WTC11 (cell line): Measurements from ENCODE around the gene THBS2. TPM values are rescaled to one million over a fixed set of nuclear protein-coding genes. Genes with fewer than 3 reads are reported as not detected.

Experiments
- ATAC-seq: fragments of 200-7000 bp; cut with Tn5 transposase; 2 replicates; pipeline ENCODE4 v1.10.0; 2021; ENCODE audit warnings: mild to moderate bottlenecking, moderate library complexity
- CTCF ChIA-PET: fragments of 300-600 bp; sonication (Branson Sonifier 250); formaldehyde crosslinking; loops from one replicate; lab custom pipeline; 2021; ENCODE audit warnings: antibody characterized with exemption; lab: Charles Lee
- POLR2A ChIA-PET: fragments of 350-600 bp; sonication (Branson Sonifier 250); formaldehyde crosslinking; loops from one replicate; lab custom pipeline; 2021; ENCODE audit warnings: antibody characterized with exemption; lab: Charles Lee
- DNase-seq: peaks from one replicate; pipeline ENCODE4 v3.0.0; 2021; ENCODE audit warnings: low spot score
- H3K27ac Mint-ChIP-seq: 2 replicates; pipeline ENCODE4 v1.8.0; 2021; ENCODE audit warnings: mixed read lengths
- H3K27me3 Mint-ChIP-seq: 2 replicates; pipeline ENCODE4 v1.8.0; 2021; ENCODE audit warnings: low read depth, mild to moderate bottlenecking, moderate library complexity, mixed read lengths
- H3K36me3 Mint-ChIP-seq: 2 replicates; pipeline ENCODE4 v1.8.0; 2021; ENCODE audit warnings: mixed read lengths
- H3K4me1 Mint-ChIP-seq: 2 replicates; pipeline ENCODE4 v1.8.0; 2022; ENCODE audit warnings: mixed read lengths
- H3K4me3 Mint-ChIP-seq: 2 replicates; pipeline ENCODE4 v1.8.0; 2021; ENCODE audit warnings: mild to moderate bottlenecking, moderate library complexity, mixed read lengths
- H3K9me3 Mint-ChIP-seq: 2 replicates; pipeline ENCODE4 v1.8.0; 2021; ENCODE audit warnings: mixed read lengths
- ATF6 ChIP-seq: sonication (generic); formaldehyde crosslinking; IDR thresholded peaks from 2 replicates; pipeline ENCODE4 v1.8.1; 2023; ENCODE audit warnings: mild to moderate bottlenecking, missing genetic modification reagents
- CBFB ChIP-seq: sonication (generic); formaldehyde crosslinking; IDR thresholded peaks from 2 replicates; pipeline ENCODE4 v1.8.1; 2022; ENCODE audit warnings: mild to moderate bottlenecking, low read depth, missing genetic modification reagents
- CREB1 ChIP-seq: sonication (generic); formaldehyde crosslinking; IDR thresholded peaks from 2 replicates; pipeline ENCODE4 v1.8.0; 2023; ENCODE audit warnings: mild to moderate bottlenecking, missing genetic modification reagents
- ETV6 ChIP-seq: sonication (generic); formaldehyde crosslinking; IDR thresholded peaks from 2 replicates; pipeline ENCODE4 v1.8.1; 2022; ENCODE audit warnings: mild to moderate bottlenecking, missing genetic modification reagents
- FOXP4 ChIP-seq: sonication (generic); formaldehyde crosslinking; IDR thresholded peaks from 2 replicates; pipeline ENCODE4 v1.8.0; 2022; ENCODE audit warnings: mild to moderate bottlenecking, missing genetic modification reagents
- GABPB1 ChIP-seq: sonication (generic); formaldehyde crosslinking; IDR thresholded peaks from 2 replicates; pipeline ENCODE4 v1.8.1; 2023; ENCODE audit warnings: mild to moderate bottlenecking, missing genetic modification reagents
- HMGXB4 ChIP-seq: sonication (generic); formaldehyde crosslinking; IDR thresholded peaks from 2 replicates; pipeline ENCODE4 v1.8.1; 2023; ENCODE audit warnings: mild to moderate bottlenecking, moderate library complexity, missing genetic modification reagents
- NFYB ChIP-seq: sonication (generic); formaldehyde crosslinking; conservative IDR thresholded peaks from 2 replicates; pipeline ENCODE4 v1.8.0; 2022; ENCODE audit warnings: low read depth, missing genetic modification reagents
- NR3C1 ChIP-seq: sonication (generic); formaldehyde crosslinking; conservative IDR thresholded peaks from 2 replicates; pipeline ENCODE4 v1.8.1; 2023; ENCODE audit warnings: low read depth, mild to moderate bottlenecking, missing genetic modification reagents
- PREB ChIP-seq: sonication (generic); formaldehyde crosslinking; IDR thresholded peaks from 2 replicates; pipeline ENCODE4 v1.8.1; 2022; ENCODE audit warnings: mild to moderate bottlenecking, missing genetic modification reagents, moderate library complexity, borderline replicate concordance
- SOX15 ChIP-seq: fragments of 250-450 bp; sonication (Bioruptor Pico); IDR thresholded peaks from 2 replicates; pipeline ENCODE4 v1.9.0; 2021; ENCODE audit warnings: mild to moderate bottlenecking
- TEAD1 ChIP-seq: sonication (generic); formaldehyde crosslinking; IDR thresholded peaks from 2 replicates; pipeline ENCODE4 v1.8.0; 2022; ENCODE audit warnings: mild to moderate bottlenecking, missing genetic modification reagents
- TEAD4 ChIP-seq: sonication (generic); formaldehyde crosslinking; IDR thresholded peaks from 2 replicates; pipeline ENCODE4 v1.8.0; 2022; ENCODE audit warnings: mild to moderate bottlenecking, missing genetic modification reagents
- TP53 ChIP-seq: sonication (generic); formaldehyde crosslinking; IDR thresholded peaks from 2 replicates; pipeline ENCODE4 v1.8.1; 2023; ENCODE audit warnings: mild to moderate bottlenecking, missing genetic modification reagents
- USF2 ChIP-seq: sonication (generic); formaldehyde crosslinking; IDR thresholded peaks from 2 replicates; pipeline ENCODE4 v1.8.1; 2023; ENCODE audit warnings: mild to moderate bottlenecking, missing genetic modification reagents, moderate library complexity
- ZBTB21 ChIP-seq: sonication (generic); formaldehyde crosslinking; IDR thresholded peaks from 2 replicates; pipeline ENCODE4 v1.8.1; 2023; ENCODE audit warnings: mild to moderate bottlenecking, missing genetic modification reagents, borderline replicate concordance
- ZNF138 ChIP-seq: sonication (generic); formaldehyde crosslinking; conservative IDR thresholded peaks from 2 replicates; pipeline ENCODE4 v1.8.1; 2022; ENCODE audit warnings: mild to moderate bottlenecking, moderate library complexity, missing genetic modification reagents
- ZNF219 ChIP-seq: sonication (generic); formaldehyde crosslinking; IDR thresholded peaks from 2 replicates; pipeline ENCODE4 v1.8.0; 2023; ENCODE audit warnings: missing genetic modification reagents, mild to moderate bottlenecking, borderline replicate concordance
- ZNF232 ChIP-seq: sonication (generic); formaldehyde crosslinking; IDR thresholded peaks from 2 replicates; pipeline ENCODE4 v1.8.0; 2022; ENCODE audit warnings: mild to moderate bottlenecking, missing genetic modification reagents
- ZNF396 ChIP-seq: fragments of 250-450 bp; sonication (Bioruptor Pico); IDR thresholded peaks from 2 replicates; pipeline ENCODE4 v1.8.0; 2021; ENCODE audit warnings: mild to moderate bottlenecking, moderate library complexity, borderline replicate concordance
- ZNF425 ChIP-seq: fragments of 250-450 bp; sonication (Bioruptor Pico); conservative IDR thresholded peaks from 2 replicates; pipeline ENCODE4 v1.9.0; 2021; ENCODE audit warnings: mild to moderate bottlenecking
- ZNF512 ChIP-seq: sonication (generic); formaldehyde crosslinking; IDR thresholded peaks from 2 replicates; pipeline ENCODE4 v1.8.1; 2022; ENCODE audit warnings: missing genetic modification reagents, borderline replicate concordance
- ZSCAN18 ChIP-seq: fragments of 250-450 bp; sonication (Bioruptor Pico); IDR thresholded peaks from 2 replicates; pipeline ENCODE4 v2.1.2; 2022; ENCODE audit warnings: mild to moderate bottlenecking, moderate library complexity
- total RNA-seq: library from RNA; stranded (reverse); gene quantifications from 3 replicates; pipeline ENCODE4 v1.2.3, GENCODE V29; 2021

THBS2 gene
- total RNA-seq, 1 experiment from 2014 or later, result 40.3 TPM

GRCh38 chr6:169265486-169266131 lies 12.0 kb upstream of the THBS2 start (continued):
- TF ChIP-seq ATF6 (CRISPR knock-in tag) (no peak), ZNF396 (CRISPR knock-in tag) (no peak), ZNF512 (no peak), GABPB1 (no peak), ETV6 (no peak), NR3C1 (CRISPR knock-in tag) (no peak), ZNF232 (CRISPR knock-in tag) (no peak)

GRCh38 chr6:169263836-169264608 lies 10.4 kb upstream of the THBS2 start:
- TF ChIP-seq FOXP4 (CRISPR knock-in tag) (no peak), PREB (no peak), NFYB (no peak), ZNF425 (CRISPR knock-in tag) (no peak), TEAD4 (CRISPR knock-in tag) (no peak), TEAD1 (CRISPR knock-in tag) (no peak), ZNF219 (no peak), HMGXB4 (no peak), USF2 (no peak), CBFB (no peak), ZNF138 (CRISPR knock-in tag) (no peak), CREB1 (no peak), ZSCAN18 (CRISPR knock-in tag) (no peak), ZBTB21 (CRISPR knock-in tag) (no peak), TP53 (no peak), SOX15 (no peak)
- TF ChIP-seq, all 79 proteins: peak for 0
- H3K4me3 Mint-ChIP-seq, result no peak overlapping the region
- POLR2A ChIA-PET, result no interaction called here
- peaks cover 5% of the 10 kb centered on the region; the same call in 1 of the 2 replicates for H3K27me3 Mint-ChIP-seq
- no peak overlapping the region for H3K27ac Mint-ChIP-seq
- DNase-seq, result no peak
- H3K9me3 Mint-ChIP-seq, result peaks cover 9% of the 10 kb centered on the region
- H3K4me1 Mint-ChIP-seq, result peaks cover 5% of the 10 kb centered on the region
- no peak for ATAC-seq
- CTCF ChIA-PET, result no interaction called here
- peaks cover 11% of the 10 kb centered on the region for H3K36me3 Mint-ChIP-seq
